HG03045 (cell line): ENCODE measurements around the gene TMEM151B.

Experiments used
- ATAC-seq: cut with Tn5 transposase; IDR thresholded peaks from one replicate; pipeline ENCODE4 v1.9.1; 2021; ENCODE audit warnings: mild to moderate bottlenecking, moderate library complexity; ENCODE audit not compliant: unreplicated experiment

TMEM151B gene

DNA sequence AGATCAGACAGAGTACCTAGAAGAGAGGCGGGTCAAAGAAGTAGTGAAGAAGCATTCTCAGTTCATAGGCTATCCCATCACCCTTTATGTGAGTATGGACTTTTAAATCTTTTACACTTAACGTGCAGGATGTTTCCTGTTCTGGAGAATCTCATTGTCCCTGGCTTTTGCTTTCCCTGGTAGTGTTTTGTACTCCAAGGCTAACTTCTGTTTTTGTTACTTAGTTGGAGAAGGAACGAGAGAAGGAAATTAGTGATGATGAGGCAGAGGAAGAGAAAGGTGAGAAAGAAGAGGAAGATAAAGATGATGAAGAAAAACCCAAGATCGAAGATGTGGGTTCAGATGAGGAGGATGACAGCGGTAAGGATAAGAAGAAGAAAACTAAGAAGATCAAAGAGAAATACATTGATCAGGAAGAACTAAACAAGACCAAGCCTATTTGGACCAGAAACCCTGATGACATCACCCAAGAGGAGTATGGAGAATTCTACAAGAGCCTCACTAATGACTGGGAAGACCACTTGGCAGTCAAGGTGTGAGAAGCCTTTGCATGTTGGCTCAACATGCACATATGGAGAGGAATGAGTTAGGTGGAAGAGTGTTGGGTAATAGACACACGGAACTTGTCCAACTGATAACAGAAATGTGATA lies 20.1 kb upstream of the TMEM151B start:
- ATAC-seq, result no peak

GRCh38 chr6:44250718-44251123 lies 19.5 kb upstream of the TMEM151B start:
- no peak for ATAC-seq

DNA sequence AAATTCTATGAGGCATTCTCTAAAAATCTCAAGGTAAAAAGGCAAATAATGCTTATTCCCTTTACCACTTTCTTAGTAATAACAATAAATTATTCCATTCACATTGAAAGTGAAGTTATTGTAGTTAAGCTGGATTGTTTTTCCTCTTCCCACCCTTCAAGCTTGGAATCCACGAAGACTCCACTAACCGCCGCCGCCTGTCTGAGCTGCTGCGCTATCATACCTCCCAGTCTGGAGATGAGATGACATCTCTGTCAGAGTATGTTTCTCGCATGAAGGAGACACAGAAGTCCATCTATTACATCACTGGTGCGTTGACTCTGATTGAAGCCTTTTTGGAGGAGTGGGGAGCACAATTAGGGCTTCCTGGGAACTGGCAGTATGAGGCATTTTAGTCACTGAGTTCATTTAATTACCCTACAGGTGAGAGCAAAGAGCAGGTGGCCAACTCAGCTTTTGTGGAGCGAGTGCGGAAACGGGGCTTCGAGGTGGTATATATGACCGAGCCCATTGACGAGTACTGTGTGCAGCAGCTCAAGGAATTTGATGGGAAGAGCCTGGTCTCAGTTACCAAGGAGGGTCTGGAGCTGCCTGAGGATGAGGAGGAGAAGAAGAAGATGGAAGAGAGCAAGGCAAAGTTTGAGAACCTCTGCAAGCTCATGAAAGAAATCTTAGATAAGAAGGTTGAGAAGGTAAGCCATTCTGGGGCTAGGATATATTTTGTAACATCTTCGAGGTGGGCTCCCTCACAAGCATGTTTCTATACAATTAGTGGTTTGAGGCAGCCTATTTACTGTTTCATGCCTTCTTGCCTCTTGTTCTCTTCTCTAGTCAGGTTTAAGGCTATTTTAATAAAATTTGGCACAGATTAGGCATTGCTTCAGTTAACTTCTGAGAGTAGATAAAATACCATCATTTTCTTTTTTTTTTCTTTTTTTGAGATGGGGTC lies 18.4 kb upstream of the TMEM151B start:
- ATAC-seq, result no peak

- ATAC-seq, result no peak
These were observed 16.7 kb upstream of the TMEM151B start for GRCh38 chr6:44253307-44254101.

GRCh38 chr6:44254191-44255104 lies 15.8 kb upstream of the TMEM151B start:
- no peak for ATAC-seq

- no peak for ATAC-seq
These were observed 15.0 kb upstream of the TMEM151B start for GRCh38 chr6:44255105-44255808.

- no peak for ATAC-seq
These were observed 14.1 kb upstream of the TMEM151B start for GRCh38 chr6:44255871-44256774.

- ATAC-seq, result peak; percentile 17
These were observed 13.6 kb upstream of the TMEM151B start for GRCh38 chr6:44256775-44257024.

GRCh38 chr6:44257025-44257752 lies 13.1 kb upstream of the TMEM151B start, which contains the start of gene SLC35B2:
Gene SLC35B2, minus strand, starts transcription at chr6:44257528. Its CDS starts 118 bp downstream, at chr6:44257410.
- ATAC-seq, result peak; percentile 56

DNA sequence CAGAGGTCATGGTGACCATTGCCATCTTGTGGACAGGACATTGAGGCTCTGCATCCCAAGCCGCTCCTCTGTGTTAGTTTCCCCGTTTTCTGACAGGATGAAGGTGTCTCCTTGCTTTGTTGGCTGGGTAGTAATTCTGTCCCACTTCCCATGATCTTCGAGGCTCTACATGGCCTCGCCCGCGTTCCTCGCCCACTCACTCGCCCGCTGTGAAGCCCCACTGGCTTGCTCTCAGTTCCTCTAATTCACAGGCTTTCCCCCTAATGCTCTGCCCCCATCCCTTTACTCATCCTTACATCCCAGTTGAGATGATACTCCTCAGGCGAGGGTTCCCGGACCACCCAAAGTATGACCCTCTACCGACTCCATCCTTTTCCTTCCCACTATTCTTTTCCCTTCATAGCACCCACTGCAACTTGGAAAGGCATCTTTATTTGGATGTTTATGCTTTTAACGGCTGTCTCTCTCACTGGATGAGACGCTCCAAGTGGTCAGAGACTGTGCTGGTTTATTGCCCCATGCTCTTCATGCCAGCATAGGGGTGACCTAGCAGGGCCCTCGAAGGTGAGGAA lies 12.4 kb upstream of the TMEM151B start:
- ATAC-seq, result peak; percentile 16

DNA sequence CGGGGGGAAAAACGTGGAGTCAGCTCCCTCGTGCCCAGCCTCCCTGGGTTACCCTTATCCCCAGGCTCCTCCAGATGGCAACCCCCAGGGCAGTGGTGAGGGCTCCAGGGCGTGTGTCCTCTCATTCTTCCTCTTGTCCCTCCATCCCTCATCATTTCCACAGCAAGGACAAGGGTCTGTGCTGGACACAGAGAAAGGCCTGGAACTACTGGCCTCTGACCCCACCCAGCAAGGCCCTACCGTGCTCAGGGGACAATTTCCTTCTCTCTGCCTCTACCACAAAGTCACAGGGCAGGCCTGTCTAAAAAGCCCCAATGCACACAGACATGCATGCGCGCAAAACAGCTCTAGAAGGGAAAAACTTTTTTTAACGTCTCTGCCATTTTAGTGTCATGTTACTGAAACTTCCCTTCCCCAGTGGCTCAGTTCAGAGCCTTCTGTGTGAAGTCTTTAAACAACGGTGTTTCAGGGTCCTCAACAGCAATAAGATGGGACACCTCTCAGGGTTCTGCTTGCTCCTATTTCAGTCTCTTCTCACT lies 11.9 kb upstream of the TMEM151B start:
- ATAC-seq, result no peak

- ATAC-seq, result no peak
These were observed 11.3 kb upstream of the TMEM151B start for GRCh38 chr6:44258921-44259320.

DNA sequence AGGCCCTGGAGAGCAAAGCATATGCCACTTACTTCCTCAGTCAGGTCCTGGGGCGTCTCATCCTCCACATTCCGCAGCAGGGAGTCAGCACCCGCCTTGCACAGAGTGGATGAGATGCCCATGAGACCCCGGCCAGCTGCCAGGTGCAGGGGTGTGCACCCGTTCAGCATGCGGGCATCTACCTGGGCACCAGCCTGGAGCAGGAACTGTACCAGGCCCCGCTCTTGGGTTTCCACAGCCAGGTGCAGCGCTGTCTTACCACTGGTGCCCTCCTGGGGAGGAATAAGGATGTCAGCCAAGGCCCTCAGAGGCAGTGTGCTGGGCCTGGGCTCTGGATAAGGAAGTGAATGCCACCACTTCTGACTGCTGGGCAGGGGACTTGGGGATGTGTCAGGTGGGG lies 10.2 kb upstream of the TMEM151B start:
- ATAC-seq, result no peak

DNA sequence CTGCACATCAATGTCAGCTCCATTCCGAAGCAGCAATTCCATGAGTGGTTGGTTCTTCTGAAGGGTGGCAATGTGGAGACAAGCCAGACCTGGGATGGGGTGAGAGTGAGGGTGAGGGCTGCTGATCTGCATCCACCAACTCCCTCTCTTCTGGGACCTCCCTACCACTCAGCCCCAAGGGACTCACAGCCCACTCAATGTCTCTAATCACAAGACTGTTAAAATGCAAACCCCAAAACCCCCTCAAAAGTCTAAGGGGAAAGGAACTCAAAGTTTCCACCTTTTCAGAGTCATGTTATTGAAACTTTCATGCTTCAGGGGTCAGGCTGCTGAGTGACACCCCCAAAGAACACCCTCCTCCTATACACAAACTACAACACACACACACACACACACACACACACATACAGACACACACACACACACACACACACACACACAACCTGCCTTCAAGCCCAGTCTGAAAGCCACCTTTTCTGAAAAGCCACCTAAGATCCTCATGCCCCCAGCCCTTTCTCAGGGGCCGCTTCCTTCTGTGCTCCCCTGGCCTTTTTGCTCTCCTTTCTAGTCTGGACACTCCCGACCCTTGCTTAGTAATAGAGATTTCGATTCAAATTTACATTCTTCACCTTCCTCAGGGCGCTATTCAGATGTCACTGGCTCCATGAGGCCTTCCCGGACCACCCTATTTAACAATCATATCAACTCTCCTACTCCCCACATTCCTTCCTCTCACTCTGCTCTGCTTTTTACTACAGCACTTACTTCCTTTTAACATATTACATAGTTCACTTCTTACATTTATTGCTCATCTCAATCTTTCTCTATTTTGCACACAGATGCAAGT lies 9.6 kb upstream of the TMEM151B start:
- no peak for ATAC-seq

GRCh38 chr6:44261581-44261980 lies 8.7 kb upstream of the TMEM151B start:
- ATAC-seq, result no peak

DNA sequence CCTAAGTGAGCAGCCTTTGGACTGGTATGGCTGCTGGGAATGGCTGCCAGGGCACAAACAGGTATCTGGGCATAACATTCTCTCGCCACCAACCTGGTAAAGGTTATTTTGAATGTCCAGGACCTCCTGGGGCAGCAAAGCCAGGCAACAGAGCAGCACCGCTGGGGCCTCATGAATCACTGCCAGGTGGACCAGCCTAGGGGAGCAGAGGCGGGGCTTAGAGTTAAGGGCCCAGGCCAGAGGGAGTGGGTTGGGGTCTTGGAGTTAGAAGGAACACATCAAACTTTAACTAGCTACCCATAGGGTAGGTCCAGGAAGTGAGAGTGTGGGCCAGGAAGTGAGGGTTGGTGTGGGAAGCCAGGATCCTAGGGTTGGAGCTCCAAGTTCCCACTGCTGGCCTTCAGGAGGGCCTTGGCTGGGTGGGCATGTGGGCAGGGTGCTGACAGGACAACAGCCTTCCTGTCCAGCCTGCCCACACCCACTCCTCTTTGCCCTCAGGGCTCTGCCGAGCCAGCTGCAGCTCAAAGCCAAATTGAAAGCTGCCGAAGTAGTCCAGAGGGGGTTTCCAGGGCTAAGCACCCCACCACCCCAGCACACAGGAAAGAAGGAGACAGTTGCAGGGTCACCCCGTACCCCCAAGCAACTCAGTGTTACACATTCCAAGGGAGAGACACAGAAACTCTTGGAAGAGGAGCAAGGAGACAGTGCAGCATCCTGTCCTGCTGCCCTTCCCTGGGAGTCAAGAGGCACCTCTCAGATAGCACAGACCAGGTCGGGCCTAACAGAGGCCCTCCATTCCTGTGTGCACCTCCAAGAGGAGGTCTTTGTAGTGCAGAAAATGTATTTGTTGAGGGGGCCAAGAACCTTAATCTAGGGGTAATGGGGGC lies 7.5 kb upstream of the TMEM151B start:
- ATAC-seq, result no peak
